WTC11 (cell line): Measurements from ENCODE around the gene TAF5L. TPM values are rescaled to one million over a fixed set of nuclear protein-coding genes. Genes with fewer than 3 reads are reported as not detected.

ENCODE experiments used
- ATF2 ChIP-seq: sonication (generic); formaldehyde crosslinking; IDR thresholded peaks from 2 replicates; pipeline ENCODE4 v1.8.1; 2022; ENCODE audit warnings: low read depth, missing genetic modification reagents, borderline replicate concordance
- ATF3 ChIP-seq: sonication (generic); formaldehyde crosslinking; conservative IDR thresholded peaks from 2 replicates; pipeline ENCODE4 v1.8.1; 2022; ENCODE audit warnings: mild to moderate bottlenecking, missing genetic modification reagents
- CBFB ChIP-seq: sonication (generic); formaldehyde crosslinking; IDR thresholded peaks from 2 replicates; pipeline ENCODE4 v1.8.1; 2022; ENCODE audit warnings: mild to moderate bottlenecking, low read depth, missing genetic modification reagents
- CDX4 ChIP-seq: fragments of 250-450 bp; sonication (Bioruptor Pico); IDR thresholded peaks from 2 replicates; pipeline ENCODE4 v1.9.0; 2021; ENCODE audit warnings: moderate library complexity, mild to moderate bottlenecking, inconsistent platforms, borderline replicate concordance
- ETV6 ChIP-seq: sonication (generic); formaldehyde crosslinking; IDR thresholded peaks from 2 replicates; pipeline ENCODE4 v1.8.1; 2022; ENCODE audit warnings: mild to moderate bottlenecking, missing genetic modification reagents
- GRHL2 ChIP-seq: fragments of 250-450 bp; sonication (Bioruptor Pico); IDR thresholded peaks from 2 replicates; pipeline ENCODE4 v1.8.0; 2022; ENCODE audit warnings: mild to moderate bottlenecking, moderate library complexity; ENCODE audit not compliant: insufficient replicate concordance, severe bottlenecking
- IRF1 ChIP-seq: sonication (generic); formaldehyde crosslinking; IDR thresholded peaks from 2 replicates; pipeline ENCODE4 v1.8.0; 2023; ENCODE audit warnings: missing genetic modification reagents
- MAX ChIP-seq: sonication (generic); formaldehyde crosslinking; IDR thresholded peaks from 2 replicates; pipeline ENCODE4 v1.8.0; 2022; ENCODE audit warnings: mild to moderate bottlenecking, missing genetic modification reagents
- SMAD3 ChIP-seq: sonication (generic); formaldehyde crosslinking; IDR thresholded peaks from 2 replicates; pipeline ENCODE4 v1.8.0; 2022; ENCODE audit warnings: missing genetic modification reagents, mild to moderate bottlenecking, borderline replicate concordance
- STAT6 ChIP-seq: sonication (generic); formaldehyde crosslinking; conservative IDR thresholded peaks from 2 replicates; pipeline ENCODE4 v1.8.1; 2023; ENCODE audit warnings: mild to moderate bottlenecking, low read depth, missing genetic modification reagents, moderate library complexity
- TCF7 ChIP-seq: sonication (generic); formaldehyde crosslinking; IDR thresholded peaks from 2 replicates; pipeline ENCODE4 v1.8.0; 2022; ENCODE audit warnings: mild to moderate bottlenecking, low read depth, missing genetic modification reagents, moderate library complexity
- TEAD1 ChIP-seq: sonication (generic); formaldehyde crosslinking; IDR thresholded peaks from 2 replicates; pipeline ENCODE4 v1.8.0; 2022; ENCODE audit warnings: mild to moderate bottlenecking, missing genetic modification reagents
- TP53 ChIP-seq: sonication (generic); formaldehyde crosslinking; IDR thresholded peaks from 2 replicates; pipeline ENCODE4 v1.8.1; 2023; ENCODE audit warnings: mild to moderate bottlenecking, missing genetic modification reagents
- USF1 ChIP-seq: sonication (generic); formaldehyde crosslinking; IDR thresholded peaks from 2 replicates; pipeline ENCODE4 v1.8.0; 2022; ENCODE audit warnings: mild to moderate bottlenecking, missing genetic modification reagents
- USF2 ChIP-seq: sonication (generic); formaldehyde crosslinking; IDR thresholded peaks from 2 replicates; pipeline ENCODE4 v1.8.1; 2023; ENCODE audit warnings: mild to moderate bottlenecking, missing genetic modification reagents, moderate library complexity
- ZBTB43 ChIP-seq: sonication (generic); formaldehyde crosslinking; IDR thresholded peaks from 2 replicates; pipeline ENCODE4 v1.8.1; 2023; ENCODE audit warnings: mild to moderate bottlenecking, missing genetic modification reagents
- ZNF232 ChIP-seq: sonication (generic); formaldehyde crosslinking; IDR thresholded peaks from 2 replicates; pipeline ENCODE4 v1.8.0; 2022; ENCODE audit warnings: mild to moderate bottlenecking, missing genetic modification reagents
- ZNF396 ChIP-seq: fragments of 250-450 bp; sonication (Bioruptor Pico); IDR thresholded peaks from 2 replicates; pipeline ENCODE4 v1.8.0; 2021; ENCODE audit warnings: mild to moderate bottlenecking, moderate library complexity, borderline replicate concordance
- ZNF512 ChIP-seq: sonication (generic); formaldehyde crosslinking; IDR thresholded peaks from 2 replicates; pipeline ENCODE4 v1.8.1; 2022; ENCODE audit warnings: missing genetic modification reagents, borderline replicate concordance
- ZNF532 ChIP-seq: fragments of 250-450 bp; sonication (Bioruptor Pico); IDR thresholded peaks from 2 replicates; pipeline ENCODE4 v1.9.0; 2021; ENCODE audit warnings: mild to moderate bottlenecking, borderline replicate concordance
- ZSCAN18 ChIP-seq: fragments of 250-450 bp; sonication (Bioruptor Pico); IDR thresholded peaks from 2 replicates; pipeline ENCODE4 v2.1.2; 2022; ENCODE audit warnings: mild to moderate bottlenecking, moderate library complexity
- total RNA-seq: library from RNA; stranded (reverse); gene quantifications from 3 replicates; pipeline ENCODE4 v1.2.3, GENCODE V29; 2021

Gene TAF5L
- total RNA-seq, 1 experiment from 2014 or later = 23.8 TPM

- peak; percentile 39; the same call in 1 of the 2 replicates for TF ChIP-seq USF1 (CRISPR knock-in tag)
- peak; percentile 53; the same call in 1 of the 2 replicates for TF ChIP-seq TEAD1 (CRISPR knock-in tag)
- TF ChIP-seq GRHL2 (CRISPR knock-in tag) = no peak
- no peak for TF ChIP-seq TP53
- TF ChIP-seq ATF2 = no peak
- no peak for TF ChIP-seq TCF7 (CRISPR knock-in tag)
- no peak for TF ChIP-seq CDX4 (CRISPR knock-in tag)
- no peak for TF ChIP-seq ATF3 (CRISPR knock-in tag)
- no peak for TF ChIP-seq ZNF532 (CRISPR knock-in tag)
- TF ChIP-seq ETV6 = no peak
- peak; percentile 87 for TF ChIP-seq MAX (CRISPR knock-in tag)
- no peak for TF ChIP-seq ZNF512
- TF ChIP-seq ZBTB43 (CRISPR knock-in tag) = no peak
- no peak for TF ChIP-seq CBFB (CRISPR knock-in tag)
- TF ChIP-seq ZNF232 = 0 out of 2 replicates have a peak, but pooled peaks have one; percentile 59
- TF ChIP-seq ZNF396 (CRISPR knock-in tag) = no peak
- TF ChIP-seq IRF1 = no peak
- no peak for TF ChIP-seq ZSCAN18
- TF ChIP-seq STAT6 (CRISPR knock-in tag) = no peak
- TF ChIP-seq SMAD3 (CRISPR knock-in tag) = 0 out of 2 replicates have a peak, but pooled peaks have one; percentile 39
- no peak for TF ChIP-seq USF2 (CRISPR knock-in tag)
Measured at GRCh38 chr1:229563241-229563640, 62.7 kb downstream of the TAF5L start (continued).
